Kidney (tissue), 14 donors: ENCODE results near the gene DUSP14. TPM values are rescaled to one million over a fixed set of nuclear protein-coding genes. Genes with fewer than 3 reads are reported as not detected.

Source experiments
- DNase-seq, 5 donors: peaks; one replicate each; pipeline ENCODE4 v3.0.0-alpha.2; 2013 to 2020
- FAIRE-seq: peaks from 2 replicates; lab custom pipeline; 2012; peaks lifted over from hg19 to GRCh38; lab: Jason Lieb, UNC
- H3K27ac ChIP-seq, 2 donors: one replicate each; pipeline ENCODE4 v1.7.0; 2013; ENCODE audit warnings: low read depth in 2 of 2, low read length in 2 of 2, inconsistent platforms in 1 of 2
- H3K27me3 ChIP-seq: one replicate; pipeline ENCODE4 v1.7.1; 2013; ENCODE audit warnings: low read length, inconsistent platforms; ENCODE audit not compliant: control insufficient read depth, insufficient read depth
- H3K36me3 ChIP-seq, 3 donors: one replicate each; pipeline versions ENCODE4 v1.7.0 to v1.7.1; 2013; ENCODE audit warnings: low read length in 3 of 3, control low read depth in 1 of 3, inconsistent platforms in 1 of 3; ENCODE audit not compliant: insufficient read depth in 3 of 3, control insufficient read depth in 2 of 3
- H3K4me1 ChIP-seq, 3 donors: one replicate each; pipeline versions ENCODE4 v1.7.0 to v1.7.1; 2013; ENCODE audit warnings: low read length in 3 of 3, inconsistent platforms in 1 of 3, low read depth in 1 of 3; ENCODE audit not compliant: control insufficient read depth in 2 of 3, insufficient read depth in 2 of 3
- H3K4me3 ChIP-seq, 3 donors: one replicate each; pipeline versions ENCODE4 v1.7.0 to v1.8.1; 2013; ENCODE audit warnings: low read length in 3 of 3, control low read depth in 1 of 3, inconsistent platforms in 1 of 3
- H3K9ac ChIP-seq, 3 donors: one replicate each; pipeline versions ENCODE4 v1.7.0 to v1.7.1; 2013; ENCODE audit warnings: low read length in 3 of 3, control low read depth in 1 of 3, inconsistent platforms in 1 of 3
- H3K9me3 ChIP-seq, 3 donors: one replicate each; pipeline versions ENCODE4 v1.7.0 to v1.7.1; 2013; ENCODE audit warnings: low read length in 3 of 3, control low read depth in 1 of 3, inconsistent platforms in 1 of 3; ENCODE audit not compliant: control insufficient read depth in 2 of 3, insufficient read depth in 1 of 3
- CTCF ChIP-seq: IDR thresholded peaks from 3 replicates; pipeline ENCODE4 v1.5.1; 2012; ENCODE audit warnings: mild to moderate bottlenecking, moderate library complexity, borderline replicate concordance; ENCODE audit not compliant: insufficient read depth; ENCODE audit errors: extremely low read depth
- intact Hi-C: fragments of 100-400 bp; cut with DNase I; formaldehyde crosslinking; loops from one replicate; pipeline ENCODE4 v1.11.1; 2022
- polyA plus RNA-seq: library from polyadenylated mRNA; stranded (reverse); fragments of 350-450 nt; fragmentation: Illumina TruSeq; extraction: RNeasy Lipid Tissue Mini Kit (QIAGEN cat#74804); gene quantifications from one replicate; pipeline ENCODE4 v1.2.3, GENCODE V29; 2014; ENCODE audit warnings: low read depth, low replicate concordance; ENCODE audit not compliant: insufficient read depth
- total RNA-seq: library from RNA; stranded (reverse); fragmentation: NEBNext Ultra II Directional; extraction: Animal tissue kit (Norgen Biotek cat#: 25700); gene quantifications from one replicate; pipeline ENCODE4 v1.2.1, GENCODE V29; 2021
- donor health status: control.
- donor health status: control.
- donor health status: control.
- donor health status: control.
- donor health status: control.
- donor health status: DM: yes; HTN: yes; CAD: no.
- donor health status: Normal renal cell carcinoma (clear cell type).

DUSP14 gene
- total and polyA plus RNA-seq, 2 donors from 2014 or later, result 9.7 to 13.4 TPM

- Histone ChIP-seq H3K9me3 (no peaks in the 10 kb centered on the region), H3K27ac (no peak overlapping the region), H3K9ac (no peak overlapping the region), H3K4me3 (no peak overlapping the region), H3K4me1 (no peaks in the 10 kb centered on the region), H3K36me3 (peaks cover 11 to 53% (median 44%) of the 10 kb centered on the region in 3 donors), H3K27me3 (no peaks in the 10 kb centered on the region)
- intact Hi-C loops, result no loop called here
- no peak for DNase-seq
- FAIRE-seq, result no peak
- no peak for TF ChIP-seq CTCF
Observed at GRCh38 chr17:37532756-37533155, 43.1 kb downstream of the DUSP14 start.

GRCh38 chr17:37535906-37536305 is 46.2 kb downstream of the DUSP14 start:
- DNase-seq (no peak), FAIRE-seq (no peak)
- no peak overlapping the region for H3K9ac ChIP-seq
- intact Hi-C loops, result no loop called here
- no peaks in the 10 kb centered on the region for H3K9me3 ChIP-seq
- no peak for TF ChIP-seq CTCF
- peaks cover 17 to 50% (median 45%) of the 10 kb centered on the region in 3 donors for H3K36me3 ChIP-seq
- no peak overlapping the region for H3K4me3 ChIP-seq
- H3K4me1 ChIP-seq, result no peaks in the 10 kb centered on the region
- H3K27ac ChIP-seq, result no peak overlapping the region
- no peaks in the 10 kb centered on the region for H3K27me3 ChIP-seq

GRCh38 chr17:37538981-37539659 is 49.4 kb downstream of the DUSP14 start:
- intact Hi-C loops, result no loop called here
- Histone ChIP-seq H3K36me3 (peaks cover 20 to 60% (median 55%) of the 10 kb centered on the region in 3 donors), H3K4me1 (no peaks in the 10 kb centered on the region), H3K27me3 (no peaks in the 10 kb centered on the region), H3K9me3 (no peaks in the 10 kb centered on the region), H3K4me3 (no peak overlapping the region), H3K27ac (no peak overlapping the region), H3K9ac (no peak overlapping the region)
- FAIRE-seq, result no peak
- no peak for TF ChIP-seq CTCF
- DNase-seq, result no peak
